Heart right ventricle (tissue), 16 donors: ENCODE measurements around the gene CCL11. TPM values are rescaled to one million over a fixed set of nuclear protein-coding genes. Genes with fewer than 3 reads are reported as not detected.
A peak's percentile ranks its signal among the peaks of the same experiment; 100 is the strongest.

Experiments
- ATAC-seq, 8 donors: fragments of 200-7000 bp; cut with Tn5 transposase; one replicate each; pipeline ENCODE4 v1.9.1; 2020; ENCODE audit warnings: mild to moderate bottlenecking in 8 of 8, moderate library complexity in 8 of 8, moderate number of reproducible peaks in 1 of 8
- DNase-seq, 2 donors: peaks; one replicate each; pipeline ENCODE4 v3.0.0-alpha.2; 2020
- H3K27ac ChIP-seq, 10 donors: fragments of 200-600 bp; sonication (generic) in 2 of 10; one replicate each; pipeline versions ENCODE4 v1.5.0 to v1.8.0; 2020 to 2022; ENCODE audit warnings: mild to moderate bottlenecking in 3 of 10
- H3K27me3 ChIP-seq, 7 donors: fragments of 200-600 bp; one replicate each; pipeline ENCODE4 v1.8.0; 2021 to 2022; ENCODE audit warnings: mild to moderate bottlenecking in 2 of 7
- H3K36me3 ChIP-seq, 9 donors: fragments of 200-600 bp; sonication (generic) in 1 of 9; one replicate each; pipeline versions ENCODE4 v1.5.0 to v1.8.0; 2020 to 2022; ENCODE audit warnings: mild to moderate bottlenecking in 2 of 9
- H3K4me1 ChIP-seq, 9 donors: fragments of 200-600 bp; sonication (generic) in 1 of 9; one replicate each; pipeline versions ENCODE4 v1.5.0 to v1.8.0; 2020 to 2022; ENCODE audit warnings: mild to moderate bottlenecking in 4 of 9
- H3K4me3 ChIP-seq, 10 donors: fragments of 200-600 bp; sonication (generic) in 2 of 10; one replicate each; pipeline versions ENCODE4 v1.5.0 to v1.8.0; 2020 to 2022; ENCODE audit warnings: mild to moderate bottlenecking in 7 of 10, moderate library complexity in 2 of 10
- H3K9me3 ChIP-seq, 11 donors: fragments of 200-600 bp in 10 of 11; sonication (generic) in 2 of 11; one replicate each; pipeline versions ENCODE4 v1.5.0 to v1.8.0; 2013 to 2022; ENCODE audit warnings: mild to moderate bottlenecking in 2 of 11, control low read depth in 1 of 11, moderate library complexity in 1 of 11
- WGBS, 2 donors: extraction: QIAGEN DNeasy Blood & Tissue Kit; methylation state at CpG; one replicate each; pipeline ENCODE4 v1.1.7; 2013; ENCODE audit warnings: inconsistent platforms in 1 of 2; 5-methylcytosine and 5-hydroxymethylcytosine counted together
- intact Hi-C, 10 donors: fragments of 100-400 bp; cut with DNase I; formaldehyde crosslinking; loops; one replicate each; pipeline versions ENCODE4 v1.11.1 to v1.14.2; 2022
- long read RNA-seq, 3 donors: library from polyadenylated mRNA; unstranded; transcript quantifications; one replicate each; pipeline ENCODE4 v2.0.0, GENCODE V29; 2020 to 2021
- polyA plus RNA-seq, 2 donors: library from polyadenylated mRNA; stranded (reverse); fragments of 200-250 nt; gene quantifications; one replicate each; pipeline ENCODE4 v1.2.3, GENCODE V29; 2013
- total RNA-seq, 10 donors: library from RNA; stranded (reverse); fragmentation: NEBNext Ultra II Directional in 3 of 10; extraction: Animal tissue kit (Norgen Biotek cat#: 25700) in 3 of 10; gene quantifications; one replicate each; pipeline versions ENCODE4 v1.2.1 to v1.2.4, GENCODE V29; 2021 to 2023
- TF ChIP-seq, protein P1 (sequence below), 9 donors: fragments of 200-600 bp; sonication (generic) in 2 of 9; IDR thresholded peaks; one replicate each; pipeline versions ENCODE4 v1.5.0 to v1.8.0; 2021 to 2022; ENCODE audit warnings: antibody characterized with exemption in 9 of 9, mild to moderate bottlenecking in 5 of 9, moderate library complexity in 1 of 9
- donor health status: Arrhythmogenic right ventricular cardiomyopathy.
- donor health status: ischemic (EF 13 %, LVEDD 7.1; RV severe dilation, severe dysfunction).
- donor health status: healthy with polysubstance abuse.
- donor health status: DM: no; HTN: yes; CAD: no.
- donor health status: DM: no; HTN: no; CAD: no.
- donor health status: ischemic (EF 25% LVEDD 6.9; RV normal size, moderate dysfunction).
- donor health status: ischemic (EF 25% LVEDD 5.7; RV mildly dilated, moderate dysfunction).
- donor health status: healthy.
- donor health status: DM: yes; HTN: yes; CAD: no.
- donor health status: Ischemic cardiomyopathy.
- donor health status: ischemic (EF 35%, LVEDD 5.7; RV mildly dilated, moderate dysfunction).
- donor health status: nonischemic (EF 11% LVEDD 7.7; RV severe dilation, severe dysfunction).
- donor health status: DM: yes; HTN: yes; CAD: no.
- donor health status: PGD.
- donor health status: ischemic (EF 29% LVEDD 5.4; RV normal size, mild dysfunction).
- donor health status: nonischemic (EF 23%, LVEDD 6.1; RV moderate dilation, normal function).

The CCL11 gene
- total RNA-seq (10 to 100 TPM in 2 of 10 donors, 1 to 10 TPM in 6, under 1 TPM in 2; 0.46 to 31.2 (median 1.3) TPM), polyA plus RNA-seq (1 to 10 TPM; 1.5 to 6.2 TPM)
- long read RNA-seq, donor 1, partial matches to known transcripts = 0 of 1 reads
- long read RNA-seq, donor 1, other reads (novel, unspliced or antisense) = 0 of 1 reads
- long read RNA-seq, donor 2, partial matches to known transcripts = 0 of 2 reads
- long read RNA-seq, donor 2, other reads (novel, unspliced or antisense) = 0 of 2 reads
- long read RNA-seq, donor 3, partial matches to known transcripts = 0 of 3 reads
- long read RNA-seq, donor 3, other reads (novel, unspliced or antisense) = 0 of 3 reads

DNA sequence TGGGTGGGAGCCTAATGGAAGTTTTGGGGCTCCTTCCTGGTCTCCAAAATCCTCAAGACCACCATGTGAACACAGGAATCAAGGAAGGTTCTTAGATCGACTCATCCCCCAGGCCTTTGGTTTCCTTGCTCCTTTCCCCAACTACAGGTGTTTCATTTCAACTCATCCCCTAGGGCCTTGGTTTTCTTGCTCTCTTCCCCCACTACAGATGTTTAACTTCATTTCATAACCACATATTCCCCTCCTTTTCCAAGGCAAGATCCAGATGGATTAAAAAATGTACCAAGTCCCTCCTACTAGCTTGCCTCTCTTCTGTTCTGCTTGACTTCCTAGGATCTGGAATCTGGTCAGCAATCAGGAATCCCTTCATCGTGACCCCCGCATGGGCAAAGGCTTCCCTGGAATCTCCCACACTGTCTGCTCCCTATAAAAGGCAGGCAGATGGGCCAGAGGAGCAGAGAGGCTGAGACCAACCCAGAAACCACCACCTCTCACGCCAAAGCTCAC is at the start of gene CCL11:
TSS of gene CCL11 (plus strand) at position 457 of the 507 bp plus-strand sequence. CDS start 67 bp downstream, outside the sequence.
- H3K36me3 ChIP-seq = no peaks in the 10 kb centered on the region
- WGBS, 2 donors = 77 to 82% methylated on average over 4 of the region's 4 CpGs
- H3K4me1 ChIP-seq = peaks cover 0 to 22% (median 4%) of the 10 kb centered on the region in 9 donors
- peak within 1 kb of the TSS in 7 of 10 donors; percentile 15 to 58 (median 36) for H3K27ac ChIP-seq
- H3K4me3 ChIP-seq = no peak within 1 kb of the TSS
- ATAC-seq (peak in 7 of 8 donors; percentile 64 to 82 (median 77)), DNase-seq (peak in 1 of 2 donors; percentile 43)
- H3K9me3 ChIP-seq = no peaks in the 10 kb centered on the region
- H3K27me3 ChIP-seq = no peaks in the 10 kb centered on the region
- intact Hi-C loops = no loop called here
- TF ChIP-seq, protein P1, sequence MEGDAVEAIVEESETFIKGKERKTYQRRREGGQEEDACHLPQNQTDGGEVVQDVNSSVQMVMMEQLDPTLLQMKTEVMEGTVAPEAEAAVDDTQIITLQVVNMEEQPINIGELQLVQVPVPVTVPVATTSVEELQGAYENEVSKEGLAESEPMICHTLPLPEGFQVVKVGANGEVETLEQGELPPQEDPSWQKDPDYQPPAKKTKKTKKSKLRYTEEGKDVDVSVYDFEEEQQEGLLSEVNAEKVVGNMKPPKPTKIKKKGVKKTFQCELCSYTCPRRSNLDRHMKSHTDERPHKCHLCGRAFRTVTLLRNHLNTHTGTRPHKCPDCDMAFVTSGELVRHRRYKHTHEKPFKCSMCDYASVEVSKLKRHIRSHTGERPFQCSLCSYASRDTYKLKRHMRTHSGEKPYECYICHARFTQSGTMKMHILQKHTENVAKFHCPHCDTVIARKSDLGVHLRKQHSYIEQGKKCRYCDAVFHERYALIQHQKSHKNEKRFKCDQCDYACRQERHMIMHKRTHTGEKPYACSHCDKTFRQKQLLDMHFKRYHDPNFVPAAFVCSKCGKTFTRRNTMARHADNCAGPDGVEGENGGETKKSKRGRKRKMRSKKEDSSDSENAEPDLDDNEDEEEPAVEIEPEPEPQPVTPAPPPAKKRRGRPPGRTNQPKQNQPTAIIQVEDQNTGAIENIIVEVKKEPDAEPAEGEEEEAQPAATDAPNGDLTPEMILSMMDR (IDR thresholded peaks at IDR 0.05) = no peak

DNA sequence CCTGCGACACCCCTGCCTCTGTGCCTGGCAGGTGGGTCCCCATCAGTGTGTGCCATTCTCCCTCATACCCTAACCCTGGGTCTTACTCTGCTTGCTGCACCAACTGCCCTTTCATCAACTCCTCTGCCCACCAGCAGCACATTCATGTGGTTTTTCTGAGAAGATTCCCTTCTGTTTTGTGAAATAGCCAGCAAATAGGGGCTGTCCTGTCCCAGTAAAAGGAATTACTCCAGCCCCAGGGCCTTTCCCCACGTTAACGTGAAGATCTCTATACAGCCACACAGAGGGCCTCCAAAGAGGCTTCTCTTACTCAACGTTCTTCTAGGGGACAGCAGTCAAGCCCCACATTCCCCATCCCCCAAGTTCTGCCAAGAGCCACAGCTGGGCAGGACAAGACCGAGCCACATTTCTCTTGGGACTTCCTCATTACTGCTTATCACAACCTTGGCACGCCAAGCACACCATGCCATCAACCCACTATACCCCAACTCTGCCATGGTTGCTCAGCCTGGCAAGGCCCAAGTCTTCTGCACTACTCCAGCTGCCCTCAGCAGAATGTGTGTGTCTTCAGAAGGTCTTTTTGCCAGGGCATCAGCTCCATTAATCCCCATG is 49.2 kb upstream of the CCL11 start:
- intact Hi-C loops = no loop called here

DNA sequence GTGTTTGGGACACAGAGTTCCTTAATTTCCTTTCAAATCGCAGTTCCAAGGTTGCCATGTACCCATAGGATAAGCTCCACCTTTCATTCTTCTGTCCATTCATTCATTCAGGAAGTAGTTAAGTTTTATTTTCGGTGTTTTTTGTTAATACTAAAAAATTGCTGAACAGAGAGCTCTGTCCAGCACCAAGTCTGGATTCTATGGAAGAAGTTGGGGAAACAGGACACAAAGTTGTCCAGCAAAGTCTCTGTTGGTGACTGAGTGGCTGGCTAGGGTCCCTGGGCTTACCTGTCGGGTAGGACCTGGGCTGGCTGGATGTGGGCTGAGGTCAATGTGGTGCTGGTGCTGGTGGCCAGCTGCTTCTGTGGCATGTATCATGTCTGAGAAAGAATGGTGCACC is 48.1 kb upstream of the CCL11 start:
- 88 to 91% methylated on average over 3 of the region's 3 CpGs for WGBS, 2 donors
- TF ChIP-seq, protein P1 (IDR thresholded peaks at IDR 0.05) = no peak
- intact Hi-C loops = no loop called here
- Histone ChIP-seq H3K27me3 (no peaks in the 10 kb centered on the region), H3K27ac (peak overlapping the region in 8 of 10 donors; percentile 53 to 93 (median 78)), H3K9me3 (no peaks in the 10 kb centered on the region), H3K36me3 (no peaks in the 10 kb centered on the region), H3K4me3 (no peak overlapping the region), H3K4me1 (peaks cover 13 to 98% (median 90%) of the 10 kb centered on the region in 9 donors)
- DNase-seq (no peak), ATAC-seq (no peak)

More for the DNA sequence above, 49.2 kb upstream of the CCL11 start:
- Histone ChIP-seq H3K27ac (peak overlapping the region in 9 of 10 donors; percentile 65 to 92 (median 80)), H3K4me3 (no peak overlapping the region), H3K9me3 (no peaks in the 10 kb centered on the region), H3K27me3 (no peaks in the 10 kb centered on the region), H3K4me1 (peaks cover 10 to 87% (median 80%) of the 10 kb centered on the region in 9 donors), H3K36me3 (no peaks in the 10 kb centered on the region)
- WGBS, 2 donors = 78 to 81% methylated on average over 6 of the region's 6 CpGs
- TF ChIP-seq, protein P1 (IDR thresholded peaks at IDR 0.05) = no peak
- ATAC-seq = no peak
- DNase-seq = no peak

DNA sequence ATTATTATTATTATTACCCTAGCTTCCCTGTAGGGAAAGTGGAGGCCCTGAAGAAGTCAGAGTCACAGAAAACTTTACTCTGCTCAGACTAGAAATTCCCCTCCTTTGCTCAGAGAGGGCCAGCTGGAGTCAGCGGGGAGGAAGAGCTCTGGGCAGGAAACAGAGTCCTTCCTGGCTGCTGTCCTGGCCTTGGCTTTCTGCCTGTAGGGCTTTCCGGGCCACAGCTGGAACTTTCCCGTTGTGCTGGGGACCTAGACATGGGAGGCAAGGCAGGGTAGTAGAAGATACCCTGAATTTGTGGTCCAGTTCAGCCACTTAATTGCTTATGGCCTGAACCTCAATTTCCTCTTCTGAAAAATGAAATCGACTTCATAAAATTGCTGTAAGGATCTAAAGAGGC is 44.5 kb upstream of the CCL11 start:
- intact Hi-C loops = loop anchor here in 2 of 10 donors (2.0 to 5.0 kb wide), 2 partner anchors 14 to 39 kb away; partner anchors contain the start of gene CCL2 (in 1 of the 2)
- DNase-seq (peak; percentile 85 to 88), ATAC-seq (peak; percentile 72 to 90 (median 88))
- Histone ChIP-seq H3K4me3 (no peak overlapping the region), H3K36me3 (no peaks in the 10 kb centered on the region), H3K27me3 (no peaks in the 10 kb centered on the region), H3K9me3 (no peaks in the 10 kb centered on the region), H3K4me1 (peaks cover 6 to 100% (median 75%) of the 10 kb centered on the region in 9 donors), H3K27ac (peak overlapping the region in 9 of 10 donors; percentile 23 to 93 (median 68))
- 7 to 16% methylated on average over 4 of the region's 4 CpGs for WGBS, 2 donors
- TF ChIP-seq, protein P1 (IDR thresholded peaks at IDR 0.05) = no peak
